Activated naive CD4-positive, alpha-beta T cell treated with anti-CD3 and anti-CD28 coated beads, Interleukin-2, amount 50 U/mL, for 24 hours (primary cell): ENCODE data around the gene ABCE1.

Source experiments
- H3K27ac Mint-ChIP-seq: one replicate; pipeline ENCODE4 v1.8.0; 2021; ENCODE audit warnings: mild to moderate bottlenecking, mixed read lengths
- H3K27me3 Mint-ChIP-seq: one replicate; pipeline ENCODE4 v1.8.0; 2021; ENCODE audit warnings: mixed read lengths
- H3K36me3 Mint-ChIP-seq: one replicate; pipeline ENCODE4 v1.8.0; 2021; ENCODE audit warnings: mixed read lengths
- H3K4me1 Mint-ChIP-seq: one replicate; pipeline ENCODE4 v1.8.0; 2021; ENCODE audit warnings: mixed read lengths
- H3K4me3 Mint-ChIP-seq: one replicate; pipeline ENCODE4 v1.8.0; 2021; ENCODE audit warnings: mild to moderate bottlenecking, mixed read lengths
- H3K9me3 Mint-ChIP-seq: one replicate; pipeline ENCODE4 v1.8.0; 2021; ENCODE audit warnings: mixed read lengths

The ABCE1 gene

GRCh38 chr4:145097821-145098674, at the start of gene ABCE1, which contains the start of gene ANAPC10:
Gene ABCE1 (plus strand): TSS chr4:145098311. CDS start chr4:145104413, 6,102 bp downstream.
Gene ANAPC10 (minus strand): TSS chr4:145098196. CDS start chr4:145096099, 2,097 bp downstream.
- H3K4me3 Mint-ChIP-seq, result peak within 1 kb of the TSS; percentile 98
- no peaks in the 10 kb centered on the region for H3K27me3 Mint-ChIP-seq
- peaks cover 29% of the 10 kb centered on the region for H3K36me3 Mint-ChIP-seq
- no peaks in the 10 kb centered on the region for H3K9me3 Mint-ChIP-seq
- H3K27ac Mint-ChIP-seq, result peak within 1 kb of the TSS; percentile 99
- peaks cover 37% of the 10 kb centered on the region for H3K4me1 Mint-ChIP-seq

GRCh38 chr4:145048817-145049216, 49.3 kb upstream of the ABCE1 start:
- Mint-ChIP-seq H3K9me3 (no peaks in the 10 kb centered on the region), H3K27me3 (no peaks in the 10 kb centered on the region), H3K4me3 (no peak overlapping the region), H3K4me1 (peaks cover 3% of the 10 kb centered on the region), H3K27ac (no peak overlapping the region), H3K36me3 (peaks cover 10% of the 10 kb centered on the region)

GRCh38 chr4:145049241-145049640, 48.9 kb upstream of the ABCE1 start:
- Mint-ChIP-seq H3K4me3 (no peak overlapping the region), H3K27me3 (no peaks in the 10 kb centered on the region), H3K4me1 (no peaks in the 10 kb centered on the region), H3K27ac (no peak overlapping the region), H3K9me3 (no peaks in the 10 kb centered on the region), H3K36me3 (peaks cover 9% of the 10 kb centered on the region)

- Mint-ChIP-seq H3K4me3 (no peak overlapping the region), H3K36me3 (peaks cover 6% of the 10 kb centered on the region), H3K27ac (no peak overlapping the region), H3K27me3 (no peaks in the 10 kb centered on the region), H3K4me1 (peaks cover 32% of the 10 kb centered on the region), H3K9me3 (no peaks in the 10 kb centered on the region)
Measured at GRCh38 chr4:145055533-145056257, 42.4 kb upstream of the ABCE1 start.

GRCh38 chr4:145056325-145057130, 41.6 kb upstream of the ABCE1 start:
- no peaks in the 10 kb centered on the region for H3K27me3 Mint-ChIP-seq
- peaks cover 32% of the 10 kb centered on the region for H3K4me1 Mint-ChIP-seq
- no peak overlapping the region for H3K4me3 Mint-ChIP-seq
- H3K36me3 Mint-ChIP-seq, result peaks cover 6% of the 10 kb centered on the region
- H3K9me3 Mint-ChIP-seq, result no peaks in the 10 kb centered on the region
- no peak overlapping the region for H3K27ac Mint-ChIP-seq

- no peak overlapping the region for H3K27ac Mint-ChIP-seq
- peaks cover 8% of the 10 kb centered on the region for H3K36me3 Mint-ChIP-seq
- no peak overlapping the region for H3K4me3 Mint-ChIP-seq
- H3K4me1 Mint-ChIP-seq, result peaks cover 32% of the 10 kb centered on the region
- no peaks in the 10 kb centered on the region for H3K9me3 Mint-ChIP-seq
- H3K27me3 Mint-ChIP-seq, result no peaks in the 10 kb centered on the region
Measured at GRCh38 chr4:145058256-145058655, 39.9 kb upstream of the ABCE1 start.

GRCh38 chr4:145061318-145061920, 36.7 kb upstream of the ABCE1 start:
- no peak overlapping the region for H3K27ac Mint-ChIP-seq
- peaks cover 5% of the 10 kb centered on the region for H3K36me3 Mint-ChIP-seq
- H3K27me3 Mint-ChIP-seq, result no peaks in the 10 kb centered on the region
- H3K4me1 Mint-ChIP-seq, result peaks cover 26% of the 10 kb centered on the region
- no peaks in the 10 kb centered on the region for H3K9me3 Mint-ChIP-seq
- H3K4me3 Mint-ChIP-seq, result no peak overlapping the region

- Mint-ChIP-seq H3K27me3 (no peaks in the 10 kb centered on the region), H3K4me3 (peak overlapping the region; percentile 36), H3K9me3 (no peaks in the 10 kb centered on the region), H3K27ac (peak overlapping the region; percentile 72), H3K4me1 (peaks cover 37% of the 10 kb centered on the region), H3K36me3 (peaks cover 14% of the 10 kb centered on the region)
Measured at GRCh38 chr4:145066063-145066501, 32.0 kb upstream of the ABCE1 start.

GRCh38 chr4:145069361-145069760, 28.8 kb upstream of the ABCE1 start:
- H3K27me3 Mint-ChIP-seq, result no peaks in the 10 kb centered on the region
- H3K9me3 Mint-ChIP-seq, result no peaks in the 10 kb centered on the region
- H3K27ac Mint-ChIP-seq, result no peak overlapping the region
- peaks cover 9% of the 10 kb centered on the region for H3K36me3 Mint-ChIP-seq
- no peak overlapping the region for H3K4me3 Mint-ChIP-seq
- H3K4me1 Mint-ChIP-seq, result peaks cover 44% of the 10 kb centered on the region

- H3K4me1 Mint-ChIP-seq, result peaks cover 48% of the 10 kb centered on the region
- H3K9me3 Mint-ChIP-seq, result no peaks in the 10 kb centered on the region
- peak overlapping the region; percentile 26 for H3K27ac Mint-ChIP-seq
- H3K36me3 Mint-ChIP-seq, result peaks cover 16% of the 10 kb centered on the region
- no peaks in the 10 kb centered on the region for H3K27me3 Mint-ChIP-seq
- no peak overlapping the region for H3K4me3 Mint-ChIP-seq
Measured at GRCh38 chr4:145071560-145071959, 26.6 kb upstream of the ABCE1 start.

GRCh38 chr4:145075742-145076468, 22.2 kb upstream of the ABCE1 start:
- Mint-ChIP-seq H3K4me1 (peaks cover 43% of the 10 kb centered on the region), H3K4me3 (no peak overlapping the region), H3K9me3 (no peaks in the 10 kb centered on the region), H3K27ac (peak overlapping the region; percentile 10), H3K36me3 (peaks cover 30% of the 10 kb centered on the region), H3K27me3 (no peaks in the 10 kb centered on the region)

- no peaks in the 10 kb centered on the region for H3K27me3 Mint-ChIP-seq
- H3K36me3 Mint-ChIP-seq, result peaks cover 32% of the 10 kb centered on the region
- H3K27ac Mint-ChIP-seq, result no peak overlapping the region
- H3K4me1 Mint-ChIP-seq, result peaks cover 42% of the 10 kb centered on the region
- no peak overlapping the region for H3K4me3 Mint-ChIP-seq
- H3K9me3 Mint-ChIP-seq, result no peaks in the 10 kb centered on the region
Measured at GRCh38 chr4:145076469-145076855, 21.6 kb upstream of the ABCE1 start.

- Mint-ChIP-seq H3K4me3 (no peak overlapping the region), H3K27me3 (no peaks in the 10 kb centered on the region), H3K27ac (no peak overlapping the region), H3K36me3 (peaks cover 34% of the 10 kb centered on the region), H3K9me3 (no peaks in the 10 kb centered on the region), H3K4me1 (peaks cover 37% of the 10 kb centered on the region)
Measured at GRCh38 chr4:145081756-145082155, 16.4 kb upstream of the ABCE1 start.

GRCh38 chr4:145083891-145084605, 14.1 kb upstream of the ABCE1 start:
- Mint-ChIP-seq H3K4me1 (peaks cover 32% of the 10 kb centered on the region), H3K4me3 (no peak overlapping the region), H3K9me3 (no peaks in the 10 kb centered on the region), H3K36me3 (peaks cover 23% of the 10 kb centered on the region), H3K27ac (no peak overlapping the region), H3K27me3 (no peaks in the 10 kb centered on the region)
